Keratinocyte (primary cell): ENCODE measurements around the gene SHISA3. TPM values are rescaled to one million over a fixed set of nuclear protein-coding genes. Genes with fewer than 3 reads are reported as not detected.

Source experiments
- DNase-seq: peaks from one replicate; pipeline ENCODE4 v3.0.0-alpha.2; 2011; ENCODE audit warnings: low read depth, missing footprints, low spot score
- FAIRE-seq: peaks from 2 replicates; lab custom pipeline; 2011; peaks lifted over from hg19 to GRCh38; lab: Jason Lieb, UNC
- H2AFZ ChIP-seq: 2 replicates; pipeline ENCODE4 v1.6.0; 2012; ENCODE audit warnings: low read length, control low read depth, inconsistent platforms; ENCODE audit not compliant: control insufficient read depth
- H3K27ac ChIP-seq: 2 replicates; pipeline ENCODE4 v1.5.1; 2011; ENCODE audit warnings: low read length; ENCODE audit not compliant: control insufficient read depth, insufficient read depth
- H3K27me3 ChIP-seq: 3 replicates; pipeline ENCODE4 v1.6.0; 2011; ENCODE audit warnings: low read length; ENCODE audit not compliant: control insufficient read depth, insufficient read depth; ENCODE audit errors: extremely low read depth
- H3K36me3 ChIP-seq, 2 experiments: 2 replicates in 1 of 2; 3 replicates in 1 of 2; pipeline ENCODE4 v1.5.1; 2011; ENCODE audit warnings: low read length in 2 of 2, mild to moderate bottlenecking in 1 of 2; ENCODE audit not compliant: control insufficient read depth in 2 of 2, insufficient read depth in 2 of 2; ENCODE audit errors: extremely low read depth in 1 of 2
- H3K4me1 ChIP-seq: 3 replicates; pipeline ENCODE4 v1.5.1; 2011; ENCODE audit warnings: low read length; ENCODE audit not compliant: control insufficient read depth, insufficient read depth; ENCODE audit errors: extremely low read depth
- H3K4me2 ChIP-seq: 3 replicates; pipeline ENCODE4 v1.6.0; 2011; ENCODE audit warnings: low read depth, low read length; ENCODE audit not compliant: control insufficient read depth, insufficient read depth; ENCODE audit errors: extremely low read depth
- H3K4me3 ChIP-seq, 3 experiments: fragments of 200-600 bp in 1 of 3; sonication (generic) in 1 of 3; 2 replicates in 2 of 3; 3 replicates in 1 of 3; pipeline ENCODE4 v1.5.1; 2011 to 2016; ENCODE audit warnings: low read length in 3 of 3, mild to moderate bottlenecking in 3 of 3, control low read depth in 2 of 3, inconsistent platforms in 1 of 3, low read depth in 1 of 3, mixed read lengths in 1 of 3, mixed run types in 1 of 3, moderate library complexity in 1 of 3; ENCODE audit not compliant: control insufficient read depth in 2 of 3, insufficient read depth in 2 of 3; ENCODE audit errors: extremely low read depth in 1 of 3
- H3K79me2 ChIP-seq: 2 replicates; pipeline ENCODE4 v1.6.0; 2012; ENCODE audit warnings: low read length; ENCODE audit not compliant: control insufficient read depth, insufficient read depth
- H3K9ac ChIP-seq: 3 replicates; pipeline ENCODE4 v1.6.0; 2011; ENCODE audit warnings: low read length; ENCODE audit not compliant: control insufficient read depth, insufficient read depth; ENCODE audit errors: extremely low read depth
- H3K9me1 ChIP-seq: 3 replicates; pipeline ENCODE4 v1.6.0; 2011; ENCODE audit warnings: low read length; ENCODE audit not compliant: control insufficient read depth, insufficient read depth; ENCODE audit errors: extremely low read depth
- H3K9me3 ChIP-seq: 2 replicates; pipeline ENCODE4 v1.5.1; 2012; ENCODE audit warnings: low read depth, low read length; ENCODE audit not compliant: control insufficient read depth
- H4K20me1 ChIP-seq: 3 replicates; pipeline ENCODE4 v1.6.0; 2011; ENCODE audit warnings: low read length; ENCODE audit not compliant: control insufficient read depth, insufficient read depth; ENCODE audit errors: extremely low read depth
- CTCF ChIP-seq, 3 experiments: IDR thresholded peaks in 1 of 3; conservative IDR thresholded peaks in 1 of 3; optimal IDR thresholded peaks in 1 of 3; 2 replicates in 2 of 3; 3 replicates in 1 of 3; pipeline versions ENCODE3 to v1.5.1; 2011; ENCODE audit warnings: low read length in 3 of 3, mild to moderate bottlenecking in 3 of 3, moderate library complexity in 2 of 3, control low read depth in 1 of 3, inconsistent platforms in 1 of 3; ENCODE audit not compliant: insufficient read depth in 2 of 3; ENCODE audit errors: extremely low read depth in 1 of 3
- EZH2 ChIP-seq: IDR thresholded peaks from one replicate; pipeline ENCODE4 v1.6.1; 2012; ENCODE audit warnings: inconsistent platforms, mild to moderate bottlenecking, low read length, moderate library complexity
- dilution Hi-C: fragments of 300-500 bp; cut with MboI; formaldehyde crosslinking; loops from one replicate; pipeline ENCODE4 v1.7.0; 2020; ENCODE audit warnings: low sequenced_read_pairs; ENCODE audit not compliant: extremely low pct_ligation_motif_present
- polyA plus RNA-seq, 5 experiments: library from polyadenylated mRNA; depleted of rRNA in 3 of 5; stranded (reverse) in 3 of 5; stranded (forward) in 1 of 5; unstranded in 1 of 5; fragments of >200 nt; gene quantifications; 1 replicate in 1 of 5; 2 replicates in 3 of 5; 3 replicates in 1 of 5; pipeline versions ENCODE4 v1.2.1 to v1.2.3, GENCODE V29; 2011 to 2012; ENCODE audit warnings: missing spikeins in 2 of 5, low read depth in 1 of 5, low replicate concordance in 1 of 5

The SHISA3 gene
- polyA plus RNA-seq, 1 donor (not counting 4 experiments of a cell fraction or from before 2014, with no cell fraction given), result not detected

DNA sequence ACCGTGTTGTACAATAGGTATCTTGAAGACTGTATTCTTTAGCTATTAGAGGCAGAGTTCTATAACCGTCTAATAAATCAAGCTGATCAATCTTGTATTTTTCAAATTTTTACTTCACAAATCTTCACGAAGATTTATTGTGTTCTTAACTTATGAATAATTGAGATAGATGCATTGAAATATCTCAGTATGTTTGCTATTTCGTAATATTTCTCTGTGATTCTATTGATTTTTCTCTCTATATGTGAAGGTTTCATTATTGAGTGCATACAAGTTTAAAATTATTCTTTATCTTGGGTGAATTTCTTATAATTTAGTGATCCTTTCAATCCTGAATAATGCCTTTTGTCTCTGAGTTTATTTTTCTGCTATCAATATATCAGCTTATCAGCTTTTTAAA, 19.8 kb upstream of the SHISA3 start:
- no peak for FAIRE-seq

DNA sequence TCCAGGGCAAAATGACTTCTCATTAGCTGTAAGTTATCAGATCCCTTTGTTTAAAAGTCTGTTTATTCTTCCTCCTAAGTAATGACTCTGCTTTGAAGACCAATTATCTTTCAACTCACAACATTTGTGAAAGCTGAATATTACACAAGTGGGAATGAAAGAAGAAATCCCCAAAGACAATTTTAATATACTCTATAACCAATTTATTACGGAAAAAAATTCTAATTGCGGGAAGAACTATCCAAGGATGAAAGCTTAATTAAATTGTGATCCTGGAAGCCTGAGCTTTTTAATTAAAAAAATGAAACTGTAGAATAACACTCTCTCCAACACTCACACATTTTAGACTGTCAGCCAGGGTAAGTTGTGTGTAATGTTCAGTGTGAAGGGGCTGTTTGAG, 15.6 kb upstream of the SHISA3 start:
- Histone ChIP-seq H3K9me3 (no peaks in the 10 kb centered on the region), H4K20me1 (no peaks in the 10 kb centered on the region), H3K27ac (no peak overlapping the region), H3K4me2 (no peak overlapping the region), H3K4me1 (no peaks in the 10 kb centered on the region), H3K9ac (no peak overlapping the region), H3K36me3 (no peaks in the 10 kb centered on the region), H3K27me3 (no peaks in the 10 kb centered on the region), H2AFZ (no peak overlapping the region), H3K79me2 (no peaks in the 10 kb centered on the region), H3K9me1 (no peaks in the 10 kb centered on the region), H3K4me3 (no peak overlapping the region)
- DNase-seq (no peak), FAIRE-seq (no peak)
- TF ChIP-seq EZH2 (no peak), CTCF (optimal IDR thresholded peaks at IDR 0.05 in 1 of 3, IDR thresholded peaks at IDR 0.05 in 1 of 3, conservative IDR thresholded peaks at IDR 0.05 in 1 of 3; ENCODE audit: extremely low read depth in 1 of 3, insufficient read depth in 2 of 3, low read length in 3 of 3) (no peak)
- dilution Hi-C loops, result no loop called here

More for the DNA sequence above, 19.8 kb upstream of the SHISA3 start:
- H3K36me3 ChIP-seq, result no peaks in the 10 kb centered on the region
- H3K4me3 ChIP-seq, result no peak overlapping the region
- TF ChIP-seq EZH2, result no peak
- no peak for TF ChIP-seq CTCF (optimal IDR thresholded peaks at IDR 0.05 in 1 of 3, IDR thresholded peaks at IDR 0.05 in 1 of 3, conservative IDR thresholded peaks at IDR 0.05 in 1 of 3; ENCODE audit: extremely low read depth in 1 of 3, insufficient read depth in 2 of 3, low read length in 3 of 3)
- no peak overlapping the region for H2AFZ ChIP-seq
- H3K4me1 ChIP-seq, result no peaks in the 10 kb centered on the region
- no peak overlapping the region for H3K4me2 ChIP-seq
- no peaks in the 10 kb centered on the region for H3K9me3 ChIP-seq
- no peaks in the 10 kb centered on the region for H4K20me1 ChIP-seq
- no peak overlapping the region for H3K9ac ChIP-seq
- no peak overlapping the region for H3K27ac ChIP-seq
- no peaks in the 10 kb centered on the region for H3K79me2 ChIP-seq
- DNase-seq, result no peak
- no peaks in the 10 kb centered on the region for H3K9me1 ChIP-seq
- dilution Hi-C loops, result no loop called here
- no peaks in the 10 kb centered on the region for H3K27me3 ChIP-seq
